ENCODE results near the gene TLE2.
A peak's percentile ranks its signal among the peaks of the same experiment; 100 is the strongest.
"Not testable (repeated sequence)": the region's sequence is repeated elsewhere in the genome, so short reads cannot be mapped to it uniquely, and the experiment has no call there.

Gene TLE2

DNA sequence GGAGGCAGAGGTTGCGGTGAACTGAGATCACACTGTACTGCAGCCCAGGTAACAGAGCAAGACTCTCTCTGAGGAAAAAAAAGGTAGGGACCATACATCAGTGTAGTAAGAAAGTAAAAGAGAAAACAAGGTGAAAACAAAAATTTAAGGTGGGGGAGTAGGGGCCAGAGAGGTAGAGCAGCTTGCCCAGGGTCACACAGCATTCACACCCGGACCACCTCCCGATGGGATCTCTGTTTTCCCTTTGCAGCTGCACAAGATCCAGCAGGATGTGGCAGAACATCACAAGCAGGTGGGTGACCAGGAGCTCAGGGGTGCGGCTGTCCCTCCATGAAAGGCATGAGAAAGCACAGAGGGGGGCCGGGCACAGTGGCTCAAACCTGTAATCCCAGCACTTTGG is 47.2 kb downstream of the TLE2 start:
- no peak for DNase-seq

DNA sequence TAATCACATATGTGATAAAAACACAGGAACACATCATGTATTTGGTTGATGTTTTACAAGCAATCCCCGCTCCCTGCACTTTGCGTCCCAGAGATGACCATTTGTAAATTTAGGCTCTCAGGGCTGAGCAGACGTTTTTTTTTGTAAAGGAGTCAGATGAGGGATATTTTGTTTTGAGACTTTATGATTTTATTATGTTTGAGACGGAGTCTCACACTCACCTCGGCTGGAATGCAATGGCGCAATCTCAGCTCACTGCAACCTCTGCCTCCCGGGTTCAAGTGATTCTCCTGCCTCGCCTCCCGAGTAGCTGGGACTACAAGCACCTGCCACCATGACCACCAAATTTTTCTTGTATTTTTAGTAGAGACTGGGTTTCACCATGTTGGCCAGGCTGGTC is 50.3 kb downstream of the TLE2 start:
- no peak for DNase-seq

DNA sequence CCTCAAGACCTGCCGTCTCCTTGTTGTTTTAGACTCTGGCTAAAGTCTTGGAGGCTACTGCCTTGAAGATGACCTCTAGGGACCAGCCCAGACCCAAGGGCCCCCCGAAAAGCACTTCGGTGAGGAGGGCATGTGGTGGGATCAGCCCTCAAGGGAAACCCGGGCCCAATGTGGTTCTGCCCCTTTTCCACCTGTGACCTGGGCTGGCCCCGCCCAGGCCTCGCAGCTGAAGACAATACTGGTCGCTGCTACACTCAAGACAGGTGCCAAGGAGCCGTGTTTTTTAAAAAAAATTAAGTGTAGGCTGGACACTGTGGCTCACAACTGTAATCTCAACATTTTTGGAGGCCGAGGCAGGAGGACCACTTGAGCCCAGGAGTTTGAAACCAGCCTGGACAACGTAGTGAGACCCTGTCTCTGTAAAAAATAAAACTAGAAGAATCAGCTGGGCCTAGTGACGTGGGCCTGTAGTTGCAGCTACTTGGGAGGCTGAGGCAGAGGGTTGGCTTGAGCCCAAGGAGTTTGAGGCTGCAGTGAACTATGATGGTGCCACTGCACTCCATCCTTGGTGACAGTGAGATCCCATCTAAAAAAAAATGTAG is 50.8 kb downstream of the TLE2 start:
- no peak for DNase-seq

DNA sequence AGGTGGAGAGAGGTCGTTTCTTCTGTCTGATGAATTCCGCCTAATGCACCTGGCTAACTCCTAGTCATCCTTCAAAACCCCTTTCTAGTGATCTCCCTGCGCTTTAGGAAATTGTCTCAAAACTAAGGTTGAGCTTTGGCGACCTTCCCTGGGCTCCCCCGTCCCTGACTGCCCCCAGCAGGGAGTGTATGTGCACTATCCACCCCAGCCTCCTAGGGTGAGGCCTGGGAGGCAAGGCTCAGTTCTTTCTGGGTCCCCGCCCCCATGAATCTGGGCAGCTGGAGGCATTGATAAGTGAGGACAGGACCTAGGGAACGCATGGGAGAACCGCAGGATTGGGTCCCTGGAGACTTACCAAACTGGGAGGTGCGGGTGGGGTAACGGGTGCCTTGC is 51.3 kb downstream of the TLE2 start:
- DNase-seq, result no peak

DNA sequence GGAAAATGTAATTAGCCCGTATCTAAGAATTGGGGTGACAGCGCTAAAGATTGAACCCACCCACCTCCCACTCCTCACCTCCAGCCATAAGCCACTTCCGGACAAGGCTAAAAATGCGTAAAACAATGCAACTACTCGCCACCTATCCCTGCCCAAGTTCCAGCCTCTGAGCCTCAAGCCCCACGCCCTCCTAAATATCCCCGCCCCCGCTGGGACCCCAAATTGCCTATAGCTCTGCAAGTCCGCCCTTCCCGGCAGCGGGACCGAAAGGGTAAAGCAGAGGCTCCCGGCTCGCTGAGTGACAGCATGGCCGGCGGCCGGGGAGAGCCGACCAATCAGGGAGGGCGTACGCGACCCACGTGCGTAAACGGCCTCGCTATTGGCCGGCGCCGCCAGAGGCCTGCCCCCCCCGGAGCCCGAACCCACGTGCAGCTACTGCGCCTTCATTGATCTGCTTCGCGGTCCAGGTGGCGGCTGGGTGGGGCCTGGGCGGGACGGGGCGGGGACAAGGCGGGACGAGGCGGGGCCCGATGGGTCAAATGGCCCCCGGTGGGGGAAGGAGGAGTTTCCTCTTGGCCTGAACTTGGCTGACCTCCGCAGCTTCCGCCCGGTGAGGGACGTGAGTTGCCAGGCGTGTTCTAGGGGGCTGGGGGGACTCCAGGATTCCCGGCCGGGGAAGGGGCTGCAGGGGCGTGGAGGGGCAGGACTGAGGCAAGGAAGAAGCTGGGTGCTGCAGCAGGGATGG is 51.9 kb downstream of the TLE2 start, which contains the start of gene TLE6:
Gene TLE6 (plus strand): TSS at position 564 of the 745 bp plus-strand sequence. CDS start 670 bp downstream, outside the sequence.
- DNase-seq, result peak; percentile 96

DNA sequence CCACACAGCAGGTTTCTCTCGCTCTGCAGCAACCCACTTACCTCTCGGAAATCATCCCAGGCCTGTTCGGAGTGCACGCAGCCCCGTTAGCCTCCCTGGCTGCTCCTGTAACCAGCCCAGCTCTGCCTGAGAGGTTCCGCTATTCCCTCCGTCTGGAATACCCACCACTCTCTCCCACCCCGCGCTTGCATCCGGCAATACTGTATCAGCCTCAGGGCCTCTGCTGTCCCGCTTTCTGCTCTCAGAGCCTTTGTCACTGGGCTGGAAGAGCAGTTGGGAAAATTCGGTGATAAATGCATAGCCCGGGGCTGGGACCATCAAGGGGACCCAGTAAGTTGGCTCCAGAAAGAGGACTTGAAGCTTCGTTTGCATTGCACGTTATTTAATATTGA is 52.5 kb downstream of the TLE2 start:
- no peak for DNase-seq

DNA sequence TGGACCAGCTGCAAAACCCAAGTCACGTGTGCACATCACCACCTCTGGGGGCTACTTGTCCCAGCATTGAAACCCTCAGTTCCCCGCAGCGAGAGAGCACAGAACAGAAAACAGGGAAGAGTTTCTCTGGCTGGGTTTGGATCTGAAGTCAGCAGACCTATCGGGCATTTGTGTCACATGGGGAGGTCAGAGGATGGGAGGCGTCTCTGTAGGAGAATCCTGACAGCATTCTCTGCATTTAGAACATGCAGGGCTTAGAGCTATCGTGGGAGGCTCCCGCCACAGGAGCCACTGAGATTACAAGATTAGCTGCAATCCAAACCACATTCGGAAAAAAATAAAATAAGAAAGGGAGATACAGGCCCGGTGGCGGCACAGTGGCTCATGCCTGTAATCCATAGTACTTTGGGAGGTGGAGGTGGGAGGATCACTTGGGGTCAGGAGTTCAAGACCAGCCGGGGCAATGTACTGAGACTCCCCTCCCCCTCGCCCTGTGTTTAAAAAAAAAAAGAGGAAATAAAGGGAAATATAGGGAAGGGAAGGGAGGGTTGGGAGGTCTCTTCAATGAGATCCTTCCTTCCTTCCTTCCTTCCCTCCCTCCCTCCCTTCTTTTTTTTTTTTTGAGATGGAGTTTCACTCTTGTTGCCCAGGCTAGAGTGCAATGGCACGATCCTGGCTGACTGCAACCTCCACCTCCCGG is 54.6 kb downstream of the TLE2 start:
- no peak for DNase-seq

DNA sequence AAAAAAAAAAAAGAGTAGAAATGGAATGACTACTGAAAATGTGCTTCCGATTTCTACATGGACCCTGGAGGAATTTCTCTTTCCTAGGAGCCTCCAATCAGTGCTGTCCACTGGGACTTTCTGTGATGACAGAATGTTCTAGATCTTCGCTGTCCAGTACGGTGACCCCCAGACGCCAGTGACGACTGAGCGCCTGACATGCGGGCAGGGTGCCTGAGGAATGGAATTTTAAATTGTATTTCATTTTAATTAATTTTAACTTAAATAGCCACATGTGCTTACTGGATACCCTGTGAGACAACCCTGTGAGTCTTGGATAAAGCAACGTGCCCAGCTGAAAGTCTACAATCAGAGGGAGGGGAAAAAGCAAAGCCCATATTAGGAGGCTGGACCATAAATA is 55.9 kb downstream of the TLE2 start:
- DNase-seq, result no peak

DNA sequence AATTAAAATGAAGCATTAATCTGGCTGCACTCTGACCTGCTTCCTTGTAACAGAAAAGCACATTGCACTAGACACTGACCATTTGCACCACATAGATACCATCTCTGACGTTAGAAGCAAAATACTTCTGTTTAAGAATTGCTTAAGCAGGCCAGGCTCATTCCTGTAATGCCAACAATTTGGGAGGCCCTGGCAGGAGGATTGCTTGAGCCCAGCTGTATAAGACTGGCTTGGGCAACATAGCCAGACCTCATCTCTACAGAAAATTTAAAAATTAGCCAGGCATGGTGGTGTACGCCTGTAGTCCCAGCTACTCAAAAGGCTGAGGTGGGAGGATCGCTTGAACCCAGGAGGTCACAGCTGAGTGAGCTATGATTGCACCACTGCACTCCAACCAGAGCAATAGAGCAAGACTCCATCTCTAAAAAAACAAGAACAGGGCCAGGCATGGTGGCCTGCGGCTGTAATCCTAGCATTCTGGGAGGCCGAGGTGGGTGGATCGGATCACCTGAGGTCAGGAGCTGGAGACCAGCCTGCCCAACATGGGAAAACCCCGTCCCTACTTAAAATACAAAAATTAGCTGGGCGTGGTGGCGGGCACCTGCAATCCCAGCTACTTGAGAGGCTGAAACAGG is 58.8 kb downstream of the TLE2 start:
- no peak for DNase-seq

DNA sequence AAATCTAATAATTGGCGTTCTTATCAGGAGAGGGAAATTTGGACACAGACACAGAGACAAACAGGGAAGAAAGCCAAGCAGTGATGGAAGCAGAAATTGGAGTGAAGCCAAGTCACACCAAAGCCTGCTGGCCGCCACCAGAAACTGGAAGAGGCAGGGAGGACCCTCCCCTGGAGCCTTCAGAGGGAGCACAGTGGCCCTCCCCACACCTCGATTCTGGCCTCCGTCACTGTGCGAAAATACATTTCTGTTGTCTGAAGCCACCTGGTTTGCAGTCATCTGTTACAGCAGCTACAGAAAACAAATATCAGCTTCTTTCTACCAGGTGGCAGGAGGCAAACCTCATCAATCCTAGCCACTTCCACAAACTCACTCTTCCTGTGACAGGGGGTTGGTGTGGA is 60.0 kb downstream of the TLE2 start:
- peak; percentile 11 for DNase-seq

DNA sequence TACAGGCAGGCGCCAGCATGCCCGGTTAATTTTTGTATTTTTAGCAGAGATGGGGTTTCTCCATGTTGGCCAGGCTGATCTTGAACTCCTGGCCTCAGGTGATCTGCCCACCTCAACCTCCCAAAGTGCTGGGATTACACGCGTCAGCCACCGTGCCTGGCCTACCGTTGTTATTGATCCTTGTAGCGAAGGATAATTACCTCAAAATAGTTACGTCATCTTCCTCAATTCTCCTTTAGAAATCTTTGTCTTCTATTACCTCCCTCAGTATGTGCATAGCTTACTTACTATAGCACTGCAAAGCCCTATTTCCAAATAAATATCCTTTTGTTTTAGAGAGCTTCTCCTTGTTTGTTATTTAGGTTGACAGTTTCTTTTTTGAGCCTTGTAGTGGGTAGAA is 61.1 kb downstream of the TLE2 start:
- DNase-seq, result no peak

DNA sequence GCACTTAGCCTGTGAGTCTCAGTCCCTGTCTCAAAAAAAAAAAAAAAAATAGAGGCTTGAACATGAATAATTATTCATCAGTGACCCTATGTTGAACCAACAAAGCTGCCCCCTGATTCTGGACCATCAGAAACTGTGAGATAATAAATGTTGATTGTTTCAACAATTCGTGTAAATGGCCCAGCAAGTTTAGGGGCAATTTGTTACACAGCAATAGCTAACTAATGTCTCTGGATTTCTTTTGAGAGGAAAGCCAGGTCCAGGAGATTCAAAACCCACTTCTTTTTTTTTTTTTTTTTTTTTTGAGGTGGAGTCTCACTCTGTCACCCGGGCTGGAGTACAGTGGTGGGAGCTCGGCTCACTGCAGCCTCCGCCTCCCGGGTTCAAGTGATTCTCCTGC is 64.2 kb downstream of the TLE2 start:
- no peak for DNase-seq

DNA sequence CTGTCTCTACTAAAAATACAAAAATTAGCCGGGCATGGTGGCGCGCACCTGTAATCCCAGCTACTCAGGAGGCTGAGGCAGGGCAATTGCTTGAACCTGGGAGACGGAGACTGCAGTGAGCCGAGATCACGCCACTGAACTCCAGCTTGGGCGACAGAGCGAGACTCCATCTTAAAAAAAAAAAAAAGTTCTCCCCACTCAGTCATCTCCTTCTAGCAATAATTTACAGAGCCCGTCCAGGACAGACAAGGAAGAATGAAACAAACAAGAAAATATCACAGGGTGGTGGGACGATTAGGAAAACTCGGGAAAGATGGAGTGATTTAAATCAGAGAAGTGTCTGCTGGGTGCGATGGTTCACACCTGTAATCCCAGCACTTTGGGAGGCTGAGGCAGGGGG is 65.4 kb downstream of the TLE2 start:
- not testable (repeated sequence) for DNase-seq

DNA sequence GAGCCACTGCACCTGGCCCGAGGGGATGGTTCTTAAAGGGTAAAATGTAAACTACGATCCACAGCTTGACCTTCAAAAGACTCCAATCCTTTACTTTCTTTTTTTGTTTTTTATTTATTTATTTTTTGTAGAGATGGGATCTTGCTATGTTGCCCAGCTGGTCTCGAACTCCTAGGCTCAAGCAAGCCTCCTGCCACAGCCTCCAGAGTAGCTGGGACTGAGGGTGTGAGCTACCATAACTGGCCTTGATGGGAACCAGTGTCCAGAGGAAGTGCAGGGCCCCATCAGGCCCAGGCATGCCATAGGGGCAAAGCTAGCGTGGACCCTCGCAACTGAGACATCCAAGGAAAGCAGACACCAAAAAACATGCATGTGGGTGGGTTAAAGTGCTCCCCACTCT is 66.0 kb downstream of the TLE2 start:
- no peak for DNase-seq

DNA sequence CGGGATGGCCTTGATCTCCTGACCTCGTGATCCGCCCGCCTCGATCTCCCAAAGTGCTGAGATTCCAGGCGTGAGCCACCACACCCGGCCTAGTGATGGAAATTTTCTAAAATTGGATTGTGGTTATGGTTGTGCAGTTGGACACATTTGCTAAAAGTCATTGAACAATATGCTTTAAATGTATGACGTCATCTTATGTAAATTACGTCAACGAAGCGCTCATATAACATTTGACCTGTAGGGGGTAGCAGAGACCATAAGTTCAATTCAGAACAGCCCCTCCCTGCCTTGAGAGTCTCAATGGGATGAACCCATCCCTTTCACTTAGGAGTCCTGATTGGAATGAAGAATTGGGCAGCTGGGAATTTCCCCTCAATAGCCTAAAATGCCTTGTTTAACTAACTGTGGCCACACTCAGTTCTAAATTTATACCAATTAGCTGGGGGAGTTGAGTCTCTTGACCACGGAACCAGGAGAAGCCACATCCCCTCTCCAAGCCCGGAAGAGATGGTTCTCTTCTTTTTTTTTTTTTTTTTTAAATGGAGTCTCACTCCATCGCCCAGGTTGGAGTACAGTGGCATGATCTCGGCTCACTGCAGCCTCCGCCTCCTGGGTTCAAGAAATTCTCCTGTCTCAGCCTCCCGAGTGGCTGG is 66.9 kb downstream of the TLE2 start:
- peak; percentile 28 for DNase-seq

DNA sequence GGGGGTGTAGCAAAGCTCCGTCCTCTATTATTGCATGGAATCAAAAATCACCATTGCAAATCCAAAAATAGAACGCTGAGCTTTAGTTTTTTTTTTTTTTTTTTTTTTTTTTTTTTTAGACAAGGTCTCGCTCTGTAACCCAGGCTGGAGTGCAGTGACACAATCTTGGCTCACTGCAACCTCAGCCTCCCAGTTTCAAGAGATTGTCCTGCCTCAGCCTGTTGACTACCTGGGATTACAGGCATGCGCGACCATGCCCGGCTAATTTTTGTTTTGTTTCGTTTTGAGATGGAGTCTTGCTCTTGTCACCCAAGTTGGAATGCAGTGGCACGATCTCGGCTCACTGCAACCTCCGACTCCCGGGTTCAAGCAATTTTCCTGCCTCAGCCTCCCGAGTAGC is 69.0 kb downstream of the TLE2 start:
- DNase-seq, result no peak

DNA sequence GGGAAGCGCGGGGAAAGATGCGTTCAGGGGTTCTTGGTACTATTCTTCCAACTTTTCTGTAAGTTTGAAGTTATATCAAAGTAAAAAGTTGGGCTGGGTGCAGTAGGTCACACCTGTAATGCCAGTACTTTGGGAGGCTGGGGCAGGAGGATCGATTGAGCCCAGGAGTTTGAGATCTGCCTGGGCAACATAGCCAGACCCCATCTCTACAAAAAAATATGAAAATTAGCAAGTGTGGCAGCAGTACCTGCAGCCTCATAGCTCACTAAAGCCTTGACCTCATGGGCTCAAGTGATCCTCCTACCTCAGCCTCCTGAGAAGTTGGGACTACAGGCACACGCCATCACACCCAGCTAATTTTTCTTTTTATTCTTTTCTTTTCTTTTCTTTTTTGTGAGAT is 71.9 kb downstream of the TLE2 start:
- DNase-seq, result no peak

DNA sequence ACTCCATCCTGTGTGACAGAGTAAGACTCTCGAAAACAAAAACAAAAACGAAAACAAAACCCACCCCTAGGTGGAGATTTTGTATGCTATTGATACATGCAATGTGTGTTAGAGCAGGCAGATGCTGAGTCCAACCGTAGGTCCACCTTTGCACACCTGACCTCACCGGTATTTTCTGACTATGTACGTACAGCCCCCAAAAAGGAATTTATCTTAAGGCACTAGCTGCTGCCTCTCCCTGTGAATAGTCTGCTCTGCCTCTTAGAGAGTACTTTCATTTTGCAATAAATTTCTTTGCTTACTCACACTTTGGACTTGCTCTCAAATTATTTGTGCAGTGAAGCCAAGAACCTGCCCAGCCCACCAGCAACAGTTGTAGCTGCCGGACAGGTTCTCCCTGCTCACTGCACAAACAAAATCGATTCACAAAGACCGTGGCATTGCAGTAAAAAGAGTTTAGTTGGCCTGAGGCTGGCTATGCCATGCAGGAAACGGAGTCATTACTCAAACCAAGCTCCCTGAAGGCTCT is 76.1 kb downstream of the TLE2 start:
- DNase-seq, result no peak

DNA sequence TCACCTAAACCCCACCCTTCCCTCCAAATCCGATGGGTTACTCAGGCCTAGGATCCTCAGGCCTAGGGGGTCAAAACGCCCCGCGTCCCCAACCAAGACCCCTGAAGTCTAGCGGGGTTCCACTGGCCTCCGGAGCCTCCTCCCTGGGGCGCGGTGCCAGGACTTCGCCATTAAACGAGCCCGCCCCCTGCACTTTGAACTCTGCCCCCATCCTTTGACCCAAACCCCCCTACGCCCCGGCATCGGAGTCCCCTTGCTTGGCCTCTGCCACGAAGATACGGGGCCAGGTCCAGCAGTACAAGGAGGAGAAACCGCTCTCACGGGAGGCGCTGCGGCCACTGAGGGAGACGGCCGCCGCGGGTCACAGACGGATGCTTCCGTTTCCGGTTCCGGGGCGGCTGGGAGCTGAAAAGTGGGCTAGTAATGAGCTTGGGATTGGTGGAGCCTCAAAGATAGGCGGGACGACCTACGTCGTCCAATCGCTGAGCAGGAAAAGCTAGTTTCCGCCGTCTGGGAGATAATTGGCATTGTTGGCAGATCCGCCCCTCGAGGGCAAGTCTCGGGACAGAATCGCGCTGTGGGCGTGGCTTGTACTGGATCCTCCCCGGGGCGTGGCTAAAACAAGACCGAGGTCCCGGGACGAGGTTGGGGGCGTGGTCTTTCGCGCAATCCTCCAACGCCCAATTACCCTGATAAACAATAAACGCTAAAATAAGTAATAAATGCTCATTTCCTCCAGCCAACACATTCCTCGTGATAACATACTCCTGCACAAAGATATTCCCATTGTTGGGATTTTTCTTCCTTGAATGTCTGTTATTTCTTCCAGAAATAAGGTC is 78.6 kb downstream of the TLE2 start:
- DNase-seq, result peak; percentile 100

DNA sequence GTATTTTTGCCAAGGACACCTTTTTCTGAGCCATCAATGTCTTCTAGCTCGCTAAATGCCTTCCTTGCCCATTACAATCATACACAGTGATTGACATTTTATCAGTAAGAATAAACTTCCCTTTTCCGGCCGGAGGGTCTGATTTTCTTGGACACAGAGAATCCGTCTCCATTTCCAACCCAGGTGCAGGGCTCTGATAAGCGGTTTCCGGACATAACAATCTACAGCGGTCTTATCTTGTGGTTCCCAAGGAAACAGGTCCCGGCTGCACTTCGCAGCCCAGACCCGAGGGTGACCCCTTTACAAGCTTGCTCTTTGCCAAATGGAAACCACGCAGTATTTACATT is 79.2 kb downstream of the TLE2 start:
- DNase-seq, result peak; percentile 2

Measured in CD4-positive, alpha-beta T cell treated with Interferon gamma for 1 hour (primary cell).